Measurements from ENCODE around the gene EXOC7.
A peak's percentile ranks its signal among the peaks of the same experiment; 100 is the strongest.

Gene EXOC7

GRCh38 chr17:76040376-76040775 is 63.2 kb downstream of the EXOC7 start:
- TF ChIP-seq, protein P1, sequence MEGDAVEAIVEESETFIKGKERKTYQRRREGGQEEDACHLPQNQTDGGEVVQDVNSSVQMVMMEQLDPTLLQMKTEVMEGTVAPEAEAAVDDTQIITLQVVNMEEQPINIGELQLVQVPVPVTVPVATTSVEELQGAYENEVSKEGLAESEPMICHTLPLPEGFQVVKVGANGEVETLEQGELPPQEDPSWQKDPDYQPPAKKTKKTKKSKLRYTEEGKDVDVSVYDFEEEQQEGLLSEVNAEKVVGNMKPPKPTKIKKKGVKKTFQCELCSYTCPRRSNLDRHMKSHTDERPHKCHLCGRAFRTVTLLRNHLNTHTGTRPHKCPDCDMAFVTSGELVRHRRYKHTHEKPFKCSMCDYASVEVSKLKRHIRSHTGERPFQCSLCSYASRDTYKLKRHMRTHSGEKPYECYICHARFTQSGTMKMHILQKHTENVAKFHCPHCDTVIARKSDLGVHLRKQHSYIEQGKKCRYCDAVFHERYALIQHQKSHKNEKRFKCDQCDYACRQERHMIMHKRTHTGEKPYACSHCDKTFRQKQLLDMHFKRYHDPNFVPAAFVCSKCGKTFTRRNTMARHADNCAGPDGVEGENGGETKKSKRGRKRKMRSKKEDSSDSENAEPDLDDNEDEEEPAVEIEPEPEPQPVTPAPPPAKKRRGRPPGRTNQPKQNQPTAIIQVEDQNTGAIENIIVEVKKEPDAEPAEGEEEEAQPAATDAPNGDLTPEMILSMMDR (IDR thresholded peaks at IDR 0.05; ENCODE audit: low read depth, low read length) = no peak

GRCh38 chr17:76039121-76039520 is 64.5 kb downstream of the EXOC7 start:
- no peak overlapping the region for H3K4me3 ChIP-seq (replicated peaks in 1 of 2; ENCODE audit: low read depth in 2 of 2, low read length in 2 of 2)
- no peak for DNase-seq (ENCODE audit: low read depth in 2 of 2)
- TF ChIP-seq, protein P1 (IDR thresholded peaks at IDR 0.05; ENCODE audit: low read depth, low read length) = no peak

More at GRCh38 chr17:76040376-76040775, 63.2 kb downstream of the EXOC7 start:
- no peak overlapping the region for H3K4me3 ChIP-seq (replicated peaks in 1 of 2; ENCODE audit: low read depth in 2 of 2, low read length in 2 of 2)
- no peak for DNase-seq (ENCODE audit: low read depth in 2 of 2)

DNA sequence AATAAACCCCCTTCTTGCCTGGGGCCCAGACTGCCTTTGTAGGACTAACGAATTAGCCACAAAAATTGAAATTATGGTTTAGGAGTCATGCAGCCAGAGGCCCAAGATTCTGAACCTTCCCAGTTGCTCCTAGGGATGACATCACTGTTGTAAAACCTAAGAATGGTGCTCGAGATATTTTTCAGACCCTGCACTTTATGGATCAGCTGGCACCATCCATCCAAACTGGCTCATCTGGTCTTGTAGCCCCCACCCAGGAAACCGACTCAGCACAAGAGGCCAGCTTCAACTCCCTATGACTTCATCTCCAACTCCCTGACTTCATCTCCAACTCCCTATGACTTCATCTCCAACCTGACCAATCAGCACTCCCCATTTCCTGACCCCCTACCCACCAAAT is 65.5 kb downstream of the EXOC7 start:
- TF ChIP-seq, protein P1 (IDR thresholded peaks at IDR 0.05; ENCODE audit: low read depth, low read length) = no peak
- no peak for DNase-seq (ENCODE audit: low read depth in 2 of 2)
- H3K4me3 ChIP-seq (replicated peaks in 1 of 2; ENCODE audit: low read depth in 2 of 2, low read length in 2 of 2) = no peak overlapping the region

- no peak overlapping the region for H3K4me3 ChIP-seq (replicated peaks in 1 of 2; ENCODE audit: low read depth in 2 of 2, low read length in 2 of 2)
- DNase-seq (ENCODE audit: low read depth in 2 of 2) = peak in 1 of 2 donors; percentile 5
- TF ChIP-seq, protein P1 (IDR thresholded peaks at IDR 0.05; ENCODE audit: low read depth, low read length) = no peak
These were observed 66.9 kb downstream of the EXOC7 start for GRCh38 chr17:76036497-76037261.

DNA sequence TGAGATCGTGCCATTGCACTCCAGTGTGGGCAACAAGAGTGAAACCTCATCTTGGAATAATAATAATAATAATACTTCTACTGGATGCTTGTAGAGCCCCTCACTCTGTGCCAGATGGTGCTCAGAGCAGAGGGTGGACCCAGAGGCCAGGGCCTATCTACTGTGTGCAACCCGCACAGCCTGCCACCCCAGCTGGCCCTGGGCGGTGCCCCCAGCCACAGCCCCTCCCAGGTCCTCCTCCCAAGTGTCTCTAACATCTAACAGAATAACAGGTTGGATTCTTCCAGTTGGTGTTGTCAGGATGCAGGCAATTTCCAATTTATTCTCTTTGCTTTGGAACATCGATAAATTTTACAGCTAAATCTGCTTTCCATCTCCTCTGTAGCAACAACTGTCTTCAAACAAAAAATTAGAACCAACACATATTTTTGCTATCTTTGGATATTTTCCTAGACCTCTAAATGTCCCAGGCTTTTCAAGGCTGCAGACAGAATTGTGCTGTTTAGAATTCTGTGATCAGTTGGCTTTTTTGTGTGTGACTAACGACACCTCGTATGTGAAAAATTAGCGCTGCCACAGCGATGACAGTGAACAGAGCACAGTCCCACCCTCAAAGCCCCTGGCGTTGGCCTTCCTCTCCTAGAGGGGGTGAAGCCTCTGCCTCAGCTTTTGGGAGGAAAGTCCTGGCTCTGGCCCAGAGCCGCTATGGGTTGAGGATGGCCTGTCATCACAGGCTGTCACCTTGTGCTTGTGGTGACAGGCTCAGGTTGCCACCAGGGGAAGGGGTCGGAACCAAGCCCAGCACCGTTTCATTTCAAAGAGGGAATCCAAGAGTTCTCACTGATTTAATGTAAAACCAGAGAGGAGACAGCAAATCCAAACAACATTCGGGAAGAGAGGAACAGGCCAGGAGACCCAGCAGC is 68.9 kb downstream of the EXOC7 start:
- no peak overlapping the region for H3K4me3 ChIP-seq (replicated peaks in 1 of 2; ENCODE audit: low read depth in 2 of 2, low read length in 2 of 2)
- TF ChIP-seq, protein P1 (IDR thresholded peaks at IDR 0.05; ENCODE audit: low read depth, low read length) = no peak
- DNase-seq (ENCODE audit: low read depth in 2 of 2) = no peak

GRCh38 chr17:76033139-76033538 is 70.4 kb downstream of the EXOC7 start:
- TF ChIP-seq, protein P1 (IDR thresholded peaks at IDR 0.05; ENCODE audit: low read depth, low read length) = no peak
- DNase-seq (ENCODE audit: low read depth in 2 of 2) = no peak
- H3K4me3 ChIP-seq (replicated peaks in 1 of 2; ENCODE audit: low read depth in 2 of 2, low read length in 2 of 2) = no peak overlapping the region

Data from cardiac fibroblast (primary cell).